ENCODE data around the gene TSPAN4.

DNA sequence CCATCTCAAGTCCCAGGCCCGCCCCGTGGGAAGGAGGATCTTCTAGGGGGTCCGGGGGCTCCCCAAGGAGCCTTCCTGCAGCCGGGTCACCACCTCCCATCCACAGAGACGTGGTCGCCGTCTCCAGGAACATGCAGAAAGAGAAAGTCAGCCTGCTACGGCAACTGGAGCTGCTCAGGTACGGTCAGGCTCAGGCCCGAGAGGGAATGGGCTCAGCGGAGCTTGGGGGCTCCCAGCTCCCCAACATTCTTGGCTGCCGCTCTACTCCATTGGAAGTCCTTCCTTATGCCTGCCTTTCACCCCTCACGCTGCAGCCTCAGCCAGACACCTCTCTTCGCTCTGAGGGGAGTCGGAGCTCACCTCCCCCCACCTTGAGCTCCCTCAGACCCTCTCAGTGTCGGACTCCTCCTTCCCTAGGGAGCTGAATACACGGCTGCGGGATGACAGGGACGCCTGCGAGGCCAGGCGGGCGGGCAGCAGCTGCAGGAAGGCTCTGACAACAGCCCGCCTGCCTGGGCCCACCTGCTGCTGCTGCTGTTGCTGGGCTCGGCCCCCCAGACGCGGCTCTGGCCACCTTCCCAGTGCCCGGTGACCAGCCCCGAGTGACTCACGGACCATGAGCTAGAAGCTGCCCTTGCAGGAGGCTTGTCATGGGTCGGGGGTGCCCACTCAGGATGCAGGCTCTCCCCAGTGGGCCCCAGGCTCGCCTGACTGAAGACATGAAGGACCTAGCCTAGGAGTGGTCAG lies 11.4 kb upstream of the TSPAN4 start:
- TF ChIP-seq POLR2AphosphoS5 (IDR thresholded peaks at IDR 0.05), result no peak
- TF ChIP-seq CTCF (IDR thresholded peaks at IDR 0.05), result no peak
- TF ChIP-seq POLR2A (IDR thresholded peaks at IDR 0.05), result no peak
